CD4-positive, CD25-positive, alpha-beta regulatory T cell (primary cell): Measurements from ENCODE around the gene DENND6A. TPM values are rescaled to one million over a fixed set of nuclear protein-coding genes. Genes with fewer than 3 reads are reported as not detected.
"Not testable (repeated sequence)": the region's sequence is repeated elsewhere in the genome, so short reads cannot be mapped to it uniquely, and the experiment has no call there.

Experiments
- ATAC-seq, 2 donors: fragments of 150-1000 bp; cut with Tn5 transposase; one replicate each; pipeline ENCODE4 v1.10.0; 2021; ENCODE audit warnings: low read depth in 2 of 2, moderate number of reproducible peaks in 2 of 2, moderate library complexity in 1 of 2
- DNase-seq, 3 donors: peaks; one replicate each; pipeline versions ENCODE4 v3.0.0 to v3.0.0-alpha.2; 2012 to 2022; ENCODE audit warnings: mixed read lengths in 1 of 3
- H3K27ac ChIP-seq: one replicate; pipeline ENCODE4 v1.7.0; 2013; ENCODE audit warnings: mild to moderate bottlenecking, low read length; ENCODE audit not compliant: insufficient read depth, poor library complexity, severe bottlenecking
- H3K27me3 ChIP-seq: one replicate; pipeline ENCODE4 v1.7.0; 2013; ENCODE audit warnings: low read length; ENCODE audit not compliant: control insufficient read depth, insufficient read depth
- H3K36me3 ChIP-seq: one replicate; pipeline ENCODE4 v1.7.0; 2013; ENCODE audit warnings: mild to moderate bottlenecking, low read length, moderate library complexity; ENCODE audit not compliant: control insufficient read depth, insufficient read depth
- H3K4me1 ChIP-seq: 2 replicates; pipeline ENCODE4 v1.7.0; 2013; ENCODE audit warnings: mild to moderate bottlenecking, low read length; ENCODE audit not compliant: insufficient read depth, control insufficient read depth, poor library complexity, severe bottlenecking
- H3K4me3 ChIP-seq: one replicate; pipeline ENCODE4 v1.7.0; 2013; ENCODE audit warnings: low read depth, mild to moderate bottlenecking, low read length, moderate library complexity
- H3K9me3 ChIP-seq, 2 experiments: 1 replicate in 1 of 2; 2 replicates in 1 of 2; pipeline ENCODE4 v1.7.0; 2013; ENCODE audit warnings: low read length in 2 of 2, mild to moderate bottlenecking in 1 of 2, moderate library complexity in 1 of 2; ENCODE audit not compliant: control insufficient read depth in 2 of 2
- H3K27ac Mint-ChIP-seq, 3 donors: one replicate each; pipeline ENCODE4 v1.8.0; 2020 to 2022; ENCODE audit warnings: mild to moderate bottlenecking in 3 of 3, mixed read lengths in 3 of 3, moderate library complexity in 2 of 3
- H3K27me3 Mint-ChIP-seq: one replicate; pipeline ENCODE4 v1.8.0; 2022; ENCODE audit warnings: mild to moderate bottlenecking, mixed read lengths
- H3K36me3 Mint-ChIP-seq: one replicate; pipeline ENCODE4 v1.8.0; 2020; ENCODE audit warnings: mixed read lengths
- H3K4me1 Mint-ChIP-seq, 4 donors: one replicate each; pipeline ENCODE4 v1.8.0; 2020 to 2022; ENCODE audit warnings: mixed read lengths in 4 of 4, mild to moderate bottlenecking in 1 of 4
- H3K4me3 Mint-ChIP-seq, 4 donors: one replicate each; pipeline ENCODE4 v1.8.0; 2020 to 2022; ENCODE audit warnings: mild to moderate bottlenecking in 4 of 4, mixed read lengths in 4 of 4, moderate library complexity in 3 of 4
- H3K9me3 Mint-ChIP-seq, 7 donors: one replicate each; pipeline ENCODE4 v1.8.0; 2020 to 2022; ENCODE audit warnings: mixed read lengths in 7 of 7, mild to moderate bottlenecking in 3 of 7, moderate library complexity in 2 of 7
- polyA plus RNA-seq, 4 donors: library from polyadenylated mRNA; unstranded; fragments of 300-500 nt; fragmentation: Illumina TruSeq; gene quantifications; one replicate each; pipeline ENCODE4 v1.2.3, GENCODE V29; 2021
- total RNA-seq: library from RNA; stranded (reverse); gene quantifications from one replicate; pipeline ENCODE4 v1.2.3, GENCODE V29; 2022

DENND6A gene
- total and polyA plus RNA-seq, 5 donors from 2014 or later, result 28.3 to 43.6 (median 33.2) TPM

GRCh38 chr3:57706462-57706861, 13.6 kb upstream of the DENND6A start:
- Histone ChIP-seq H3K36me3 (no peaks in the 10 kb centered on the region), H3K27ac (no peak overlapping the region), H3K9me3 (no peaks in the 10 kb centered on the region), H3K4me1 (no peaks in the 10 kb centered on the region), H3K27me3 (peaks cover 4% of the 10 kb centered on the region), H3K4me3 (no peak overlapping the region)
- Mint-ChIP-seq H3K27ac (no peak overlapping the region), H3K27me3 (peaks cover 47% of the 10 kb centered on the region), H3K4me3 (no peak overlapping the region), H3K9me3 (peaks cover 0 to 3% (median 0%) of the 10 kb centered on the region in 7 donors), H3K4me1 (peaks cover 0 to 6% (median 0%) of the 10 kb centered on the region in 4 donors), H3K36me3 (no peaks in the 10 kb centered on the region)
- ATAC-seq, result no peak
- no peak for DNase-seq

- H3K4me1 ChIP-seq, H3K36me3 Mint-ChIP-seq: not testable (repeated sequence)
- H3K27me3 Mint-ChIP-seq, result peaks cover 50% of the 10 kb centered on the region
Observed at GRCh38 chr3:57705351-57705750, 12.5 kb upstream of the DENND6A start.

GRCh38 chr3:57701781-57702180, 8.9 kb upstream of the DENND6A start:
- H3K4me3 ChIP-seq, result no peak overlapping the region
- no peaks in the 10 kb centered on the region for H3K4me1 ChIP-seq
- peaks cover 36% of the 10 kb centered on the region for H3K27me3 Mint-ChIP-seq
- no peaks in the 10 kb centered on the region for H3K36me3 Mint-ChIP-seq
- no peak for ATAC-seq
- no peaks in the 10 kb centered on the region for H3K9me3 ChIP-seq
- H3K4me1 Mint-ChIP-seq, result no peaks in the 10 kb centered on the region
- no peak overlapping the region for H3K4me3 Mint-ChIP-seq
- no peaks in the 10 kb centered on the region for H3K36me3 ChIP-seq
- H3K27ac ChIP-seq, result no peak overlapping the region
- H3K9me3 Mint-ChIP-seq, result peaks cover 0 to 2% (median 0%) of the 10 kb centered on the region in 7 donors
- no peak for DNase-seq
- peaks cover 2% of the 10 kb centered on the region for H3K27me3 ChIP-seq
- H3K27ac Mint-ChIP-seq, result no peak overlapping the region

More at GRCh38 chr3:57705351-57705750, 12.5 kb upstream of the DENND6A start:
- not testable (repeated sequence) for H3K27ac ChIP-seq, DNase-seq, H3K27ac Mint-ChIP-seq, H3K4me3 ChIP-seq, ATAC-seq, H3K4me1 Mint-ChIP-seq, H3K9me3 ChIP-seq, H3K4me3 Mint-ChIP-seq, H3K27me3 ChIP-seq, H3K36me3 ChIP-seq, H3K9me3 Mint-ChIP-seq

GRCh38 chr3:57700737-57701136, 7.9 kb upstream of the DENND6A start:
- peaks cover 2% of the 10 kb centered on the region for H3K27me3 ChIP-seq
- no peak overlapping the region for H3K4me3 Mint-ChIP-seq
- H3K27me3 Mint-ChIP-seq, result peaks cover 28% of the 10 kb centered on the region
- H3K9me3 ChIP-seq, result no peaks in the 10 kb centered on the region
- H3K27ac ChIP-seq, result no peak overlapping the region
- no peaks in the 10 kb centered on the region for H3K9me3 Mint-ChIP-seq
- H3K4me1 ChIP-seq, result no peaks in the 10 kb centered on the region
- H3K36me3 Mint-ChIP-seq, result no peaks in the 10 kb centered on the region
- DNase-seq (no peak), ATAC-seq (no peak)
- H3K27ac Mint-ChIP-seq, result no peak overlapping the region
- H3K4me1 Mint-ChIP-seq, result no peaks in the 10 kb centered on the region
- H3K36me3 ChIP-seq, result no peaks in the 10 kb centered on the region
- no peak overlapping the region for H3K4me3 ChIP-seq

- H3K36me3 ChIP-seq, result no peaks in the 10 kb centered on the region
- H3K4me3 ChIP-seq, result no peak overlapping the region
- no peak overlapping the region for H3K4me3 Mint-ChIP-seq
- H3K4me1 ChIP-seq, result no peaks in the 10 kb centered on the region
- H3K27ac Mint-ChIP-seq, result no peak overlapping the region
- no peaks in the 10 kb centered on the region for H3K9me3 ChIP-seq
- peaks cover 25% of the 10 kb centered on the region for H3K27me3 Mint-ChIP-seq
- H3K4me1 Mint-ChIP-seq, result no peaks in the 10 kb centered on the region
- H3K27ac ChIP-seq, result no peak overlapping the region
- H3K36me3 Mint-ChIP-seq, result no peaks in the 10 kb centered on the region
- DNase-seq (no peak), ATAC-seq (no peak)
- no peaks in the 10 kb centered on the region for H3K9me3 Mint-ChIP-seq
- peaks cover under 1% of the 10 kb centered on the region for H3K27me3 ChIP-seq
Observed at GRCh38 chr3:57699591-57699990, 6.7 kb upstream of the DENND6A start.

GRCh38 chr3:57696801-57697321, 4.0 kb upstream of the DENND6A start:
- Histone ChIP-seq H3K9me3 (no peaks in the 10 kb centered on the region), H3K4me1 (peaks cover 11% of the 10 kb centered on the region), H3K27ac (no peak overlapping the region), H3K36me3 (no peaks in the 10 kb centered on the region), H3K27me3 (no peaks in the 10 kb centered on the region), H3K4me3 (no peak overlapping the region)
- Mint-ChIP-seq H3K4me1 (peaks cover 0 to 8% (median 6%) of the 10 kb centered on the region in 4 donors), H3K27ac (peak overlapping the region in 1 of 3 donors; percentile 57), H3K27me3 (peaks cover 11% of the 10 kb centered on the region), H3K9me3 (no peaks in the 10 kb centered on the region), H3K4me3 (no peak overlapping the region), H3K36me3 (no peaks in the 10 kb centered on the region)
- ATAC-seq, result no peak
- peak in 1 of 3 donors; percentile 7 for DNase-seq

- Histone ChIP-seq H3K27me3 (no peaks in the 10 kb centered on the region), H3K27ac (no peak overlapping the region), H3K4me1 (peaks cover 36% of the 10 kb centered on the region), H3K4me3 (no peak overlapping the region), H3K36me3 (no peaks in the 10 kb centered on the region), H3K9me3 (no peaks in the 10 kb centered on the region)
- Mint-ChIP-seq H3K27ac (peak overlapping the region in 2 of 3 donors; percentile 42 to 69), H3K4me1 (peaks cover 10 to 35% (median 21%) of the 10 kb centered on the region in 4 donors), H3K4me3 (peak overlapping the region; percentile 67 to 90 (median 79)), H3K9me3 (no peaks in the 10 kb centered on the region), H3K36me3 (no peaks in the 10 kb centered on the region), H3K27me3 (peaks cover 4% of the 10 kb centered on the region)
- DNase-seq (no peak), ATAC-seq (no peak)
Observed at GRCh38 chr3:57694146-57694545, 1.3 kb upstream of the DENND6A start.

GRCh38 chr3:57692133-57692395, 813 bp downstream of the DENND6A start:
- ATAC-seq, DNase-seq, H3K9me3 ChIP-seq, H3K27me3 Mint-ChIP-seq, H3K27me3 ChIP-seq, H3K36me3 ChIP-seq, H3K9me3 Mint-ChIP-seq, H3K36me3 Mint-ChIP-seq: not testable (repeated sequence)
- H3K4me1 ChIP-seq, result peaks cover 42% of the 10 kb centered on the region
- Mint-ChIP-seq H3K27ac (peak overlapping the region; percentile 83 to 96 (median 87)), H3K4me1 (peaks cover 18 to 54% (median 32%) of the 10 kb centered on the region in 4 donors), H3K4me3 (peak overlapping the region; percentile 87 to 98 (median 93))
- peak overlapping the region; percentile 95 for H3K4me3 ChIP-seq
- peak overlapping the region; percentile 92 for H3K27ac ChIP-seq
